K562 (cell line): ENCODE data around the gene PIGX. TPM values are rescaled to one million over a fixed set of nuclear protein-coding genes. Genes with fewer than 3 reads are reported as not detected.

Experiments used
- ATAC-seq: fragments of 200-7000 bp; cut with Tn5 transposase; 3 replicates; pipeline ENCODE4 v1.9.1; 2020; ENCODE audit warnings: moderate library complexity
- BruUV-seq: library from RNA; stranded (reverse); fragments of 400-500 nt; replicated peaks from 2 replicates; lab custom pipeline; 2021; lab: Mats Ljungman, UMichigan
- CTCF ChIA-PET: fragments of 300-600 bp; formaldehyde crosslinking; extraction: SDS; loops from one replicate; lab custom pipeline; 2021; ENCODE audit warnings: low intra/inter-chr PET ratio; lab: Yijun Ruan, JAX
- POLR2A ChIA-PET: fragments of 300-600, 350-650 bp; sonication (Branson Sonifier 250); formaldehyde crosslinking; extraction: SDS; loops from one replicate; lab custom pipeline; 2021; ENCODE audit warnings: antibody characterized with exemption, inconsistent platforms; lab: Yijun Ruan, JAX
- DNase-seq, 4 experiments: peaks; one replicate each; pipeline versions ENCODE4 v3.0.0 to v3.0.0-alpha.2; 2011 to 2018; ENCODE audit warnings: low spot score in 3 of 4, mixed read lengths in 3 of 4; ENCODE audit errors: extremely low read depth in 1 of 4
- FAIRE-seq: peaks from 2 replicates; lab custom pipeline; 2011; peaks lifted over from hg19 to GRCh38; lab: Jason Lieb, UNC
- H2AFZ ChIP-seq: 2 replicates; pipeline ENCODE4 v1.6.0; 2011; ENCODE audit warnings: low read depth, low read length, control low read depth, inconsistent platforms
- H3K27ac ChIP-seq: fragments of 200-600 bp; 3 replicates; pipeline ENCODE4 v1.8.0; 2011; ENCODE audit warnings: low read depth, mild to moderate bottlenecking, control low read depth, inconsistent platforms, low read length, moderate library complexity, mixed read lengths; ENCODE audit errors: extremely low read depth
- H3K27me3 ChIP-seq, 2 experiments: fragments of 300-600 bp in 1 of 2; 2 replicates in 1 of 2; 3 replicates in 1 of 2; pipeline versions ENCODE4 v1.6.0 to v1.8.0; 2011; ENCODE audit warnings: inconsistent platforms in 2 of 2, low read length in 2 of 2, mild to moderate bottlenecking in 1 of 2, mixed read lengths in 1 of 2, moderate library complexity in 1 of 2; ENCODE audit not compliant: control insufficient read depth in 2 of 2, insufficient read depth in 2 of 2
- H3K36me3 ChIP-seq: fragments of 300-600 bp; 3 replicates; pipeline ENCODE4 v1.8.0; 2011; ENCODE audit warnings: mild to moderate bottlenecking, low read length, inconsistent platforms; ENCODE audit not compliant: control insufficient read depth, insufficient read depth
- H3K4me1 ChIP-seq, 2 experiments: fragments of 200-600 bp in 1 of 2; replicated peaks in 1 of 2; 2 replicates in 1 of 2; 3 replicates in 1 of 2; pipeline versions ENCODE4 v1.5.1 to v1.8.0; 2011; ENCODE audit warnings: inconsistent platforms in 2 of 2, low read length in 2 of 2, mild to moderate bottlenecking in 1 of 2, mixed read lengths in 1 of 2, moderate library complexity in 1 of 2; ENCODE audit not compliant: control insufficient read depth in 2 of 2, insufficient read depth in 2 of 2
- H3K4me2 ChIP-seq: 2 replicates; pipeline ENCODE4 v1.6.1; 2011; ENCODE audit warnings: low read length, control low read depth, inconsistent platforms, mixed read lengths; ENCODE audit not compliant: insufficient read depth
- H3K4me3 ChIP-seq: fragments of 200-600 bp; sonication (generic), shearing (Covaris generic); 2 replicates; pipeline ENCODE4 v1.5.1; 2016; ENCODE audit warnings: control low read depth, inconsistent platforms
- H3K79me2 ChIP-seq: fragments of 200-600 bp; 3 replicates; pipeline ENCODE4 v1.8.0; 2011; ENCODE audit warnings: low read length, inconsistent platforms; ENCODE audit not compliant: control insufficient read depth, insufficient read depth
- H3K9ac ChIP-seq, 2 experiments: 2 replicates each; pipeline versions ENCODE4 v1.6.0 to v1.6.1; 2011; ENCODE audit warnings: low read depth in 2 of 2, low read length in 2 of 2, control low read depth in 1 of 2, inconsistent platforms in 1 of 2, mild to moderate bottlenecking in 1 of 2, mixed read lengths in 1 of 2; ENCODE audit not compliant: insufficient read depth in 1 of 2
- H3K9me1 ChIP-seq: one replicate; pipeline ENCODE4 v1.6.0; 2011; ENCODE audit warnings: inconsistent platforms, mild to moderate bottlenecking, low read length, moderate library complexity; ENCODE audit not compliant: control insufficient read depth, insufficient read depth
- H3K9me3 ChIP-seq: replicated peaks from 2 replicates; pipeline ENCODE4 v1.5.1; 2011; ENCODE audit warnings: low read depth, low read length, inconsistent platforms; ENCODE audit not compliant: control insufficient read depth, insufficient read depth
- H4K20me1 ChIP-seq: replicated peaks from 2 replicates; pipeline ENCODE4 v1.6.1; 2011; ENCODE audit warnings: low read length, inconsistent platforms, mixed read lengths; ENCODE audit not compliant: control insufficient read depth, insufficient read depth
- CEBPG ChIP-seq, 3 experiments: fragments of 200-800 bp in 1 of 3; sonication (Bioruptor generic) in 1 of 3; sonication (generic) in 1 of 3; formaldehyde crosslinking in 1 of 3; IDR thresholded peaks in 2 of 3; conservative IDR thresholded peaks in 1 of 3; 2 replicates each; pipeline versions ENCODE4 v1.6.1 to v1.8.0; 2016 to 2022; ENCODE audit warnings: missing compliant biosample characterization in 2 of 3, missing genetic modification characterization in 2 of 3, mild to moderate bottlenecking in 1 of 3, missing genetic modification reagents in 1 of 3
- EP300 ChIP-seq: IDR thresholded peaks from 2 replicates; pipeline ENCODE4 v1.6.1; 2012; ENCODE audit warnings: low read length, improper control_type of control experiment
- MEF2A ChIP-seq: IDR thresholded peaks from 2 replicates; pipeline ENCODE4 v1.6.1; 2011; ENCODE audit warnings: low read depth, mild to moderate bottlenecking, low read length, moderate library complexity; ENCODE audit not compliant: control insufficient read depth
- RBM17 ChIP-seq: fragments of 200-400 bp; formaldehyde crosslinking; IDR thresholded peaks from 2 replicates; pipeline ENCODE4 v1.6.1; 2017; ENCODE audit warnings: low read depth, mild to moderate bottlenecking, low read length, borderline replicate concordance
- TSHZ1 ChIP-seq: fragments of 250-450 bp; sonication (Bioruptor Pico); IDR thresholded peaks from 2 replicates; pipeline ENCODE4 v1.4.0; 2020; ENCODE audit warnings: mild to moderate bottlenecking, moderate library complexity
- USF2 ChIP-seq: sonication (generic); formaldehyde crosslinking; IDR thresholded peaks from 2 replicates; pipeline ENCODE4 v1.5.0; 2020; ENCODE audit warnings: missing genetic modification reagents
- ZNF121 ChIP-seq: sonication (generic); formaldehyde crosslinking; conservative IDR thresholded peaks from 2 replicates; pipeline ENCODE4 v1.8.0; 2022; ENCODE audit warnings: missing genetic modification reagents
- WGBS: fragments of 100-300 bp; shearing (Covaris generic); methylation state at CpG from one replicate; pipeline ENCODE4 v1.1.6; 2016; ENCODE audit warnings: low coverage, mixed read lengths; ENCODE audit not compliant: insufficient coverage; ENCODE audit errors: missing lambda C conversion rate; 5-methylcytosine and 5-hydroxymethylcytosine counted together
- in situ Hi-C: fragments of 300-500 bp; cut with MboI; formaldehyde crosslinking; loops from 4 replicates; pipeline ENCODE4 v1.15.0; 2018; ENCODE audit warnings: inconsistent platforms, mixed read lengths
- intact Hi-C: fragments of 100-400 bp; cut with micrococcal nuclease; formaldehyde crosslinking; loops from 2 replicates; pipeline ENCODE4 v1.14.2; 2022
- polyA plus RNA-seq, 8 experiments: library from polyadenylated mRNA; depleted of rRNA in 4 of 8; stranded (reverse) in 5 of 8; unstranded in 3 of 8; fragments of >200 nt; fragmentation: Nextera tagmentation in 2 of 8; fragmentation: Illumina TruSeq in 1 of 8; extraction: Ambion mirVana in 2 of 8; extraction: Trizol in 1 of 8; gene quantifications; 2 replicates each; pipeline versions ENCODE4 v1.2.1 to v1.2.3, GENCODE V29; 2011 to 2014; ENCODE audit warnings: inconsistent platforms in 1 of 8, missing spikeins in 1 of 8
- total RNA-seq, 7 experiments: library from RNA; depleted of rRNA in 6 of 7; stranded (reverse); fragments of >200 nt in 6 of 7; fragmentation: Illumina TruSeq in 2 of 7; extraction: Trizol in 2 of 7; gene quantifications; 2 replicates each; pipeline versions ENCODE4 v1.2.1 to v1.2.3, GENCODE V29; 2011 to 2021; ENCODE audit warnings: low replicate concordance in 1 of 7

PIGX gene
- total and polyA plus RNA-seq, 9 of the 15 experiments (the other 6 are each of a cell fraction or from before 2014, with no cell fraction given), result 3.7 to 36.3 (median 26.9) TPM

GRCh38 chr3:196667056-196667825, 44.9 kb upstream of the PIGX start:
- DNase-seq (no peak), FAIRE-seq (no peak), ATAC-seq (no peak)
- Histone ChIP-seq H3K79me2 (no peaks in the 10 kb centered on the region), H4K20me1 (no peaks in the 10 kb centered on the region), H3K4me3 (no peak overlapping the region), H3K36me3 (no peaks in the 10 kb centered on the region), H3K27ac (no peak overlapping the region), H3K27me3 (no peaks in the 10 kb centered on the region), H3K4me1 (peaks cover 18 to 22% of the 10 kb centered on the region in 2 experiments), H3K9me3 (no peaks in the 10 kb centered on the region), H3K9ac (no peak overlapping the region), H3K9me1 (no peaks in the 10 kb centered on the region), H2AFZ (no peak overlapping the region), H3K4me2 (no peak overlapping the region)
- CTCF ChIA-PET, result no interaction called here
- 52% methylated on average over 13 of the region's 14 CpGs for WGBS
- TF ChIP-seq ZNF121 (peak; percentile 80), RBM17 (no peak)
- POLR2A ChIA-PET, result interaction anchor here (1.3 to 1.4 kb wide), 2 partner anchors 10 to 23 kb away, joined by 3 to 4 read pairs; no protein-coding TSS in a partner anchor
- no TSS peak for BruUV-seq
- intact Hi-C loops, result no loop called here
- in situ Hi-C loops, result no loop called here

- intact Hi-C loops, result no loop called here
- H3K4me3 ChIP-seq, result no peak overlapping the region
- no peak overlapping the region for H3K9ac ChIP-seq
- in situ Hi-C loops, result no loop called here
- no peak for TF ChIP-seq USF2
- no peak for TF ChIP-seq CEBPG (CRISPR knock-in tag; IDR thresholded peaks at IDR 0.05)
- 0 out of 4 replicates have a peak, but pooled peaks of 1 of the 2 experiments have one; percentile 2 for TF ChIP-seq CEBPG (tag; conservative IDR thresholded peaks at IDR 0.05 in 1 of 2, IDR thresholded peaks at IDR 0.05 in 1 of 2)
- TF ChIP-seq TSHZ1 (CRISPR knock-in tag), result no peak
- TF ChIP-seq EP300, result no peak
- no peak for TF ChIP-seq MEF2A
- FAIRE-seq, result no peak
- H3K4me2 ChIP-seq, result no peak overlapping the region
- H4K20me1 ChIP-seq, result no peaks in the 10 kb centered on the region
- CTCF ChIA-PET, result no interaction called here
- BruUV-seq, result no TSS peak
- H3K9me3 ChIP-seq, result no peaks in the 10 kb centered on the region
- DNase-seq, result no peak
- H3K27me3 ChIP-seq, result no peaks in the 10 kb centered on the region
- H3K27ac ChIP-seq, result no peak overlapping the region
- 13% methylated on average over 4 of the region's 6 CpGs for WGBS
- H3K79me2 ChIP-seq, result no peaks in the 10 kb centered on the region
- no peak overlapping the region for H2AFZ ChIP-seq
- ATAC-seq, result 0 out of 3 replicates have a peak, but pooled peaks have one; percentile 33
- H3K9me1 ChIP-seq, result no peaks in the 10 kb centered on the region
- H3K4me1 ChIP-seq, result peaks cover 7% of the 10 kb centered on the region in 2 experiments; a peak in 3 of 5 replicates
- no peaks in the 10 kb centered on the region for H3K36me3 ChIP-seq
- POLR2A ChIA-PET, result no interaction called here
These were observed 41.8 kb upstream of the PIGX start for GRCh38 chr3:196670339-196670738.
